ENCODE results near the gene OTX1. TPM values are rescaled to one million over a fixed set of nuclear protein-coding genes. Genes with fewer than 3 reads are reported as not detected.

The OTX1 gene
- polyA plus RNA-seq, 1 donor from 2014 or later: not detected

DNA sequence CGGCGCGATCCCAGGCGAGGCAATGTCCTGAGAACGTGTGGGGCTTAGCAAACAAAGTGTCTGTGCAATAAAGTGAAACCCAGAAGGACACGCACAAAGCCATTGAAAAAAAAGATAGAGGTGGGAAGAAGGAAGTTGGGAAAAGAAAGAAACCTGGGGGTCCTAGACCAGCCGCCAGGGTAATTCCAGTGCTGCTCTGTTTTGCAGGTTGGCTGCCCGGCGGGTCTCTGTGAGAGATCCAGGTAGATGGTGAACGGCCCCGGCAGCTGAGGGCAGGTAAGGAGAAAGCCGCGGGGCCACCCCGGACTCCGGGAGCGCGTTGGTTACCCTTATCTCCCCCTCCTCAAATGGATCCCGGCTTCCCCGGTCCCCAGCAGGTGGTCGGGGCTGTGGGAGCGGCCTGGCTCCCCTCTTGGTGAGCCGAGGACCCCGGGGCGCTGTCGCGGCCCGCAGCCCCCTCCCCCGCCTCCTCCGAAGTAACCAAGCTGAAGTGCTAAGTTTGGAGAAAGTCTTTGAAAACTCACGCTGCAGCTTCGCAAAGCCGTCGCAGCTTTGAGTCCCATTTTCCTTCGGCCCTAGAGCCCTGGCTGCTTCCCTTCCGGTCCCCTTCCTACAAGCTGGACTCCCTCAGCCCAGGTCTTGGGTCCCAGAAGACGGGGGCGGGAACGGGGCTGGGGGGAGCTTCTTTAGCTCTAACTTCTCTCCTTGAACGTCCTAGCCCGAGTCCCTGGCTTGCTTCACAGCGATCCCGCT lies 588 bp downstream of the OTX1 start:
- Histone ChIP-seq H2AFZ (ENCODE audit: low read depth, low read length) (no peak overlapping the region), H3K36me3 (ENCODE audit: insufficient read depth, low read length) (no peaks in the 10 kb centered on the region), H3K79me2 (replicated peaks; ENCODE audit: insufficient read depth, low read length) (no peaks in the 10 kb centered on the region), H3K4me2 (ENCODE audit: low read length) (no peak overlapping the region), H3K27ac (ENCODE audit: low read length) (no peak overlapping the region), H3K9ac (ENCODE audit: low read length) (no peak overlapping the region), H3K27me3 (ENCODE audit: insufficient read depth, low read depth, low read length) (peaks cover 99% of the 10 kb centered on the region), H3K9me3 (ENCODE audit: low read length) (peaks cover 11% of the 10 kb centered on the region), H3F3A (ENCODE audit: insufficient read depth, low read length, poor library complexity, severe bottlenecking) (no peaks in the 10 kb centered on the region), H4K20me1 (ENCODE audit: insufficient read depth) (no peaks in the 10 kb centered on the region), H3K4me3 (ENCODE audit: low read length) (peak overlapping the region; percentile 66), H3K9me2 (ENCODE audit: insufficient read depth, low read length) (no peaks in the 10 kb centered on the region)
- no peak for TF ChIP-seq REST (IDR thresholded peaks at IDR 0.05; ENCODE audit: borderline replicate concordance)
- TF ChIP-seq SMC3 (conservative IDR thresholded peaks at IDR 0.05; ENCODE audit: poor library complexity): no peak
- TF ChIP-seq EP300 (conservative IDR thresholded peaks at IDR 0.05; ENCODE audit: poor library complexity, severe bottlenecking): no peak
- peak; percentile 42 for TF ChIP-seq EZH2 (IDR thresholded peaks at IDR 0.05; ENCODE audit: borderline replicate concordance, insufficient read depth, low read length, poor library complexity, severe bottlenecking)
- no peak for TF ChIP-seq RAD21 (conservative IDR thresholded peaks at IDR 0.05)
- no peak for TF ChIP-seq TAF1 (IDR thresholded peaks at IDR 0.05; ENCODE audit: low read depth)
- no peak for TF ChIP-seq CTCF (IDR thresholded peaks at IDR 0.05; ENCODE audit: poor library complexity, severe bottlenecking)
- no peak for TF ChIP-seq MXI1 (conservative IDR thresholded peaks at IDR 0.05; ENCODE audit: poor library complexity, severe bottlenecking)

GRCh38 chr2:63051795-63052333 lies 1.2 kb downstream of the OTX1 start:
- Histone ChIP-seq H3F3A (ENCODE audit: insufficient read depth, low read length, poor library complexity, severe bottlenecking) (no peaks in the 10 kb centered on the region), H3K36me3 (ENCODE audit: insufficient read depth, low read length) (no peaks in the 10 kb centered on the region), H3K79me2 (replicated peaks; ENCODE audit: insufficient read depth, low read length) (no peaks in the 10 kb centered on the region), H3K4me2 (ENCODE audit: low read length) (no peak overlapping the region), H3K27me3 (ENCODE audit: insufficient read depth, low read depth, low read length) (peaks cover 99% of the 10 kb centered on the region), H4K20me1 (ENCODE audit: insufficient read depth) (no peaks in the 10 kb centered on the region), H2AFZ (ENCODE audit: low read depth, low read length) (no peak overlapping the region), H3K27ac (ENCODE audit: low read length) (no peak overlapping the region), H3K4me3 (ENCODE audit: low read length) (no peak overlapping the region), H3K9ac (ENCODE audit: low read length) (no peak overlapping the region), H3K9me3 (ENCODE audit: low read length) (peaks cover 11% of the 10 kb centered on the region), H3K9me2 (ENCODE audit: insufficient read depth, low read length) (no peaks in the 10 kb centered on the region)
- TF ChIP-seq SMC3 (conservative IDR thresholded peaks at IDR 0.05; ENCODE audit: poor library complexity): no peak
- TF ChIP-seq CTCF (IDR thresholded peaks at IDR 0.05; ENCODE audit: poor library complexity, severe bottlenecking): no peak
- no peak for TF ChIP-seq EP300 (conservative IDR thresholded peaks at IDR 0.05; ENCODE audit: poor library complexity, severe bottlenecking)
